Effector CD4-positive, alpha-beta T cell (primary cell): ENCODE results near the gene CDK6.
"Not testable (repeated sequence)": the region's sequence is repeated elsewhere in the genome, so short reads cannot be mapped to it uniquely, and the experiment has no call there.

Experiments
- DNase-seq: peaks from one replicate; pipeline ENCODE4 v3.0.0-alpha.2; 2020

CDK6 gene

GRCh38 chr7:92757311-92757910 is 79.0 kb downstream of the CDK6 start:
- DNase-seq = not testable (repeated sequence)

GRCh38 chr7:92755680-92756079 is 80.7 kb downstream of the CDK6 start:
- no peak for DNase-seq

GRCh38 chr7:92754919-92755581 is 81.3 kb downstream of the CDK6 start:
- no peak for DNase-seq

GRCh38 chr7:92753614-92754013 is 82.8 kb downstream of the CDK6 start:
- DNase-seq = no peak

GRCh38 chr7:92751902-92752901 is 84.2 kb downstream of the CDK6 start:
- no peak for DNase-seq

- DNase-seq = no peak
Measured at GRCh38 chr7:92750946-92751345, 85.4 kb downstream of the CDK6 start.

- DNase-seq = no peak
Measured at GRCh38 chr7:92750447-92750839, 85.9 kb downstream of the CDK6 start.

GRCh38 chr7:92749832-92750446 is 86.4 kb downstream of the CDK6 start:
- DNase-seq = no peak

GRCh38 chr7:92749327-92749755 is 87.0 kb downstream of the CDK6 start:
- DNase-seq = no peak

- DNase-seq = no peak
Measured at GRCh38 chr7:92748495-92748894, 87.9 kb downstream of the CDK6 start.

- no peak for DNase-seq
Measured at GRCh38 chr7:92747041-92747835, 89.1 kb downstream of the CDK6 start.

- no peak for DNase-seq
Measured at GRCh38 chr7:92745241-92745640, 91.1 kb downstream of the CDK6 start.

GRCh38 chr7:92744180-92744579 is 92.2 kb downstream of the CDK6 start:
- DNase-seq = not testable (repeated sequence)

- no peak for DNase-seq
Measured at GRCh38 chr7:92742186-92742585, 94.2 kb downstream of the CDK6 start.

- DNase-seq = no peak
Measured at GRCh38 chr7:92740700-92741126, 95.7 kb downstream of the CDK6 start.

GRCh38 chr7:92740134-92740533 is 96.2 kb downstream of the CDK6 start:
- no peak for DNase-seq

GRCh38 chr7:92739091-92739490 is 97.3 kb downstream of the CDK6 start:
- no peak for DNase-seq

GRCh38 chr7:92737706-92738105 is 98.7 kb downstream of the CDK6 start:
- DNase-seq = no peak

GRCh38 chr7:92736870-92737269 is 99.5 kb downstream of the CDK6 start:
- DNase-seq = no peak

GRCh38 chr7:92735707-92736106 is 100.7 kb downstream of the CDK6 start:
- no peak for DNase-seq

- DNase-seq = no peak
Measured at GRCh38 chr7:92732316-92733036, 103.9 kb downstream of the CDK6 start.
